Hematopoietic multipotent progenitor cell treated with erythropoietin and hydrocortisone succinate and interleukin-3 and kit ligand, for 17 days (in vitro differentiated cells): ENCODE data around the gene PXDN.

Experiments
- DNase-seq: peaks from one replicate; pipeline ENCODE4 v3.0.0-alpha.2; 2015; ENCODE audit warnings: low spot score

Gene PXDN

DNA sequence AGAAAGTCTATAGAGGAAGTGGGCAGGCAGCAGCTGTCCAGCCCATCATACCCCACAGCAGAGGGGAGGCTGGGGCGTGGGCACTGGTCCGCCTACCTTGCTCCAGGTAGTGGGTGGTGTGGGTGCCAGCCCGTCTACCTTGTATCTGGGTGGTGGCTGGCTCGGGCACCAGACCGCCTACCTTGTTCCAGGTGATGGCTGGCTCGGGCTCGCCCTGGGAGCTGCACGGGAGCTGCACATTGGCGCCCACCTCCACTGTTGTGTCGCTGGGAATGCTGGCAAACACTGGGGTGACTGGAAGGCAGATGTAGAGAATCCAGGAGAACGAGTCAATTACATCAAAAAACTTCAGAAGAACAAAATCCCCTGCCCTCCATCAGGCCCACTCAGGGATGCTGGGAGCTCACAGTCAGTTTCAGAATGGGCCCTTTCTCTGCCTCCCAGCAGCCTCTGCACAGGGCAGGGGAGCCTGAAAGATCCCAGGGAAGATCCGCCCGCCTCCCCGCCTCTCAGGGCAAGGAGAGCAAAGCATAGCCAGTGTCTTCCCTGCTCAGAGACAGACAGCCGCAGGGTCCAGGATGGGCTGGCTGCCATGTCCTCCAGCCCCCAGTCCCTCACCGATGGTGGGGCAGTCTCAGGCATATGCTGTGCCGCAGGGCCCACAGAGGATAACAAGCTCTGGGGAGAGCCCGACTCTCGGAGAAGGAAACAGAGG lies 82.3 kb downstream of the PXDN start:
- DNase-seq = no peak

DNA sequence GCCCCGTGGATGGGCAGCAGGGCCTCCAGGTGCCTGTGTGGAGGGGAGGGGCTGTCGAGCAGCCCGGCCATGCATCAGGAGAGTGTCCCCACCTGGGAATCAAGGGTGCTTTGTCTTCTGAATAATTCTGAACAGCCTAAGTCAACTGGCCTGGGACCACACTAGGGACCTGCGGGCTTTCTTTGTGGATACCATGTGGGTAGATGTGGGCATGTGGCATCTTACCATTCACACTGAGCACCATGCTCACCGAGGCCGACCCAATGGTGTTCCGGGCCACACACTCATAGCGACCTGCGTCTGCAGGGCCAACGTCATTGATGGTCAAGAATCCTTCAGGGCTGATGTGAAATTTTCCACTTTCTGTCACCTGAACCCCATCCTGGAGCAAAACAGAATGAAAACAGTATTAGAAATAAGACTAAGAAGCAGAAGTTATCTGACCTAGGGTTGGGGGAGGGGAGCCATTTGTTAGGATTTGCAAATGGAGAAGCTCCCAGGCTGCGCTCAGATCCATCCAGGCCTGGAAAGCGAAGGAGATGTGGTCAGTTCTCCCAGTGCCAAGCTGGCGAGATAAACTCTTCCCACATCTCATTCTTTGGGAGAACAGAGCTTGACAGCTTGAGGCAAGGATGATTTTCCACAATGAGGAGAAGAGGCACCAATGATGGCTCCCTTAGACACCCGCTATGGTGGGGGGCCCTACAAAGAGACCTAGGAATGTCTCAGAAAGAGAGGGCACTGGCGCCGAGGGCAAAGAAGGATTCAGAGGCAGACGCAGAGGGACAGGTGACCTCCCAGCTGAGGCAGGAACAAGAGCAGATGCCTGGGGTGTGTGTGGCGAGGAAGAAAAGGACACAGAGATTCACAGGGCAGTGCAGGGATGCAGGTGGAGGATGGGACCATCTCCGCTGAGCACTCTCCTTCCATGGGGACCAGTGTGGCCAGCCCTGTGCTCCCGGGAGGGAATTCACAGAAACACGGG lies 83.4 kb downstream of the PXDN start:
- no peak for DNase-seq

DNA sequence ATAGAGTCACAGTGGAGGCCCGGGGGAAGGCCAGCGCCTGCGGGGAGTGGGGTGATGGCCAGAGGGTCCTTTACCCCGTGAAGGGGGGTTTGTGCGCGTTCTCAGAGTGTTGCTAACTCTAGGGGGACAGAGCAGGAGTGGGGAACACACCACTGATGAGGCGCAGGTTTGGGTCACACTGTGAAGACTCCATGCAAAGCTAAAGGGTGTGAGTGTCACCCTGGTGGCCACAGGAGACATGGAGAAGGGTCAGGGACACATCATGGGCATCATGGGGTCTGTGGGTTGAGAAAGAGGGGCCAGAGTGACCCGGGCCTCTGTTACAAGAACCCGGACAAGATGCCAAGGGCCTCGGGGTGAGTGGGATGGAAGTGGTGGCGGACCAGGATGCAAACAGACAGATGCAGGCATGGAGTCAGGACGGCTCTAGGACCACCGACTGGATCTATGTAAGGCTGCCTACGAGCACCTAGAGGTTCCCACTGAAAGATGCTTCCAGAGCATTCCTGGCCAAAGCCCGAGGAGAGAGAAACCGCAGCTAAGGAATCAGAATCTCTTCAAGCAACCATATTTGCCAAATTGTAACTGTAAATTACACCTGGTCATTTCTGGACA lies 84.3 kb downstream of the PXDN start:
- DNase-seq = no peak

DNA sequence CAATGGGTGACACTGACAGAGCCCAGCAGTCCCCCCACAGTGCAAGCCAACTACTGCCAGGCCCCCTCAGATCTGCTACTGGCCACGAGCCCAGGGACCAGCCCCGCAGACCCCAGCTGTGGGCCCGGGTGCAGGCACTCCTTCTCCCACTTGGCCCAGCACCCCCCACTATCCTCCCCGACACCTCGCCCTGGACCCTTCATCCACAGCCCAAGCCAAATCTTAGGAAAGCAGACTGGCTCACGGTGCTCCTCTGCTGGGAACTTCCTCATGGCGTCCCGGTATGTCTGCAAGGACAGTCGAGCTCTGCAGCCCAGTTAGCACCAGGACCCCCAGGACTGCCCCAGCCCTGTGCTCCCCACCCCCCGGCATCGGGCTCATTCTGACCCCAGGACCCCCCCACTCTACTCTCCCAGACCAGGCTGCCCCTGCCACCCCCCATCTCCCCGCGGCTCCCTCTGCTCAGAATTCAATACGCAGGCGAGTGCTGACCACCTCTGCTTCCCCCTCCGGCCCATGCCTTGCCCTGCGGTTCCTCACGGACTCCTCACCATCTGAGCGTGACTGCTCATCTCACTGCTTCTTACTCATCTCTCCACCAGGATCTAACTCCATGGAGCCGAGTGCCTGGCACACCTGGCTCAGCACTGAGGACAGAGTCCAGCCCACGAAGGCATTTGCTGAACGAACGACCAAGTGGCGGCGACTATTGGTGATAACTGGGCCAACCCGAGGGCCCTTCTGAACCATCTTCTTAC lies 85.7 kb downstream of the PXDN start:
- DNase-seq = no peak

DNA sequence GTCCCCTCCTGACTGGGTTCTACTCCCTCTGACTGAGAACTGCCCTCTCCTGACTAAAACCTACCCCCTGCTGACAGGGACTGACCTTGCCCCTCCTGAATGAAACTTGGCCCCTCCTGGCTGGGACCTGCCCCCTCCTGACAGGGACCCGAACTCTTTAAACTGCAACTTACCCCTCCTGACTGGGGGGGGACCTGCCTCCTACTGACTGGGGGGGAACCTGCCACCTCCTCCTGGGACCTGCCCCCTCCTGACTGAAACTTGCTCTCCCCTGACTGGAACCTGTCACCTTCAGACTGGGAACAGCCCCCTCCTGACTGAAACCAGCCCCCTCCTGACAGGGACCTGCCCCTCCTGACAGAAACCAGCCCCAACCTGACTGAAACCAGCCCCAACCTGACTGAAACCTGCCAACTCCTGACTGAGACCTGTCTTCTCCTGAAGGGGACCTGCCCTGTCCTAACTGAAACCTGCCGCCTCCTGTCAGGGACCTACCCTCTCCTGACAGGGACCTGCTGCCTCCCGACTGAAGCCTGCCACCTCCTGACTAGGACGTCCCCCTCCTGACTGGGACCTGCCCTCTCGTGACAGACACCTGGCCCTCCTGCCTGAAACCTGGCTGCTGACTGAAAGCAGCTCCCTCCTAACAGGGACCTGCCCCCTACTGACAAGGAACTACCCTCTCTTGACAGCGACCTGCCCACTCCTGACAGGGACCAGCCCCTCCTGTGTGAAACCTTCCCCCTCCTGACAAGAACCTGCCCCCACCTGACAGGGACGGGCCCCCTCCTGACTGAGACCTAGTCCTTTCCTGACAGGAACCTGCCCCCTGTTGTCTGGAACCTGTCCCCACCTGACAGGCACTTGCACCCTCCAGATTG lies 87.1 kb downstream of the PXDN start:
- DNase-seq = no peak

DNA sequence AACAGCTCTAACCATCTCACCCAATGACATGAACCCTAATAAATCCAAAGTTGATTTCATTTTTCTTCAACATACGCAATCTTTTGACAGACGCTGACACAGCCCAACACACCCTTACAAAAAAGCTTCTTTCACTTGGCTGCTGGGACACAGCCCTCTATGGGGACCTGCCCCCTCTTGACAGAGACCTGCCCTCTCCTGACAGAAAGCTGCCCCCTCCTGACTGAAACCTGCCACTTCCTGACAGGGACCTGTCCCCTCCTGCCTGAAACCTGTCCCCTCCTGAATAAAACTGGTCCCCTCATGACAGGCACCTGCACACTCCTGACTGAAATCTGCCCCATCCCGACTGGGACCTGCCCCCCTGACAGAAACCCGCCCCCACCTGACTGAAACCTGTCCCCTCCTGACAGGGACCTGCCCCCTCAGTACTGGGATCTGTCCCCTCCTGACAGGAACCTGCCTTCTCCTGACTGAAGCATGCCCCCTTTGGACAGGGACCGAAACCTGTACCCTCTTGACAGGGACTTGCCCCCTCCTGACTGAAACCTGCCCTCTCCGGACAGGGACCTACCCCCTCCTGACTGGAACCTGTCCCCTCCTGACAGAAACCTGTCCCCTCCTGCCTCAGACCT lies 87.9 kb downstream of the PXDN start:
- no peak for DNase-seq

DNA sequence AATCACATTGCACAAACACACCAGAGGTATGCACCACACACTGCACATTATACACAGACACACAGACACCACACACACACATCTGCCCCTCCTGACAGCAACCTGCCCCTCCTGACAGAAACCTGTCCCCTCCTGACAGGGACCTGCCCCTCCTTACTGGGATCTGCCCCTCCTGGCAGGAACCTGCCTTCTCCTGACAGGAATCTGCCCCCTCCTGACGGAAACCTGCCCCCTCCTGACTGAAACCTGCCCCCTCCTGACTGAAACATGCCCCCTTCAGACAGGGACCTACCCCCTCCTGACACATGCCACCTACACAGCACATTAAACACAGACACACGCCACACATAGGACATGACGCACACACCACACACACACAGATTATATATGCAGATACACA lies 88.9 kb downstream of the PXDN start:
- DNase-seq = no peak

DNA sequence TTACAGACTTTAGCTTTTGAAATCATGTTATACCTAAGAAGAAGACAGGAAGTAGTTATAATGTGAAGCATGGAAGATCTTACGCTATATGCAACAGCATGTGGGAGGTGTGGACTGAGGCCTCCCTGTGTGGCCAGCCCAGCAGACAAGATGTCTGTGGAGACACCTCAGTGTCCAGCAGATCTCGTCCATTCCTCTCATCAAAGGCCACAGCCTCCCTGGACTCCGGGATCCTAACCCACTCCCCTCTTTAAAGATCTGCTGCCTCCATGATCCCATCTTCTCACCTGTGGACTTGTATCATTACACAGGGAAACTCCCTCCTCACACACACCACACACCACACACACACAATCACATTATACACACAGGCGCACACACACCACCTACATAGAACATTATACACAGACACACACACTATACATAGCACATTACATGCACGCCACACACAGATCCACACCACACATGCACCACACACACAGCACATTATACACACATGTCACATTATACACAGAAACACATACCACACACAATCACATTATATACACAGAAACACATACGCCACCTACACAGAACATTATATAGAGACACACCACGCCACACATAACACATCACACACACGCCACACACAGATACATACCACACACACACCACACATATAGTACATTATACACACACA lies 89.5 kb downstream of the PXDN start:
- DNase-seq = no peak

DNA sequence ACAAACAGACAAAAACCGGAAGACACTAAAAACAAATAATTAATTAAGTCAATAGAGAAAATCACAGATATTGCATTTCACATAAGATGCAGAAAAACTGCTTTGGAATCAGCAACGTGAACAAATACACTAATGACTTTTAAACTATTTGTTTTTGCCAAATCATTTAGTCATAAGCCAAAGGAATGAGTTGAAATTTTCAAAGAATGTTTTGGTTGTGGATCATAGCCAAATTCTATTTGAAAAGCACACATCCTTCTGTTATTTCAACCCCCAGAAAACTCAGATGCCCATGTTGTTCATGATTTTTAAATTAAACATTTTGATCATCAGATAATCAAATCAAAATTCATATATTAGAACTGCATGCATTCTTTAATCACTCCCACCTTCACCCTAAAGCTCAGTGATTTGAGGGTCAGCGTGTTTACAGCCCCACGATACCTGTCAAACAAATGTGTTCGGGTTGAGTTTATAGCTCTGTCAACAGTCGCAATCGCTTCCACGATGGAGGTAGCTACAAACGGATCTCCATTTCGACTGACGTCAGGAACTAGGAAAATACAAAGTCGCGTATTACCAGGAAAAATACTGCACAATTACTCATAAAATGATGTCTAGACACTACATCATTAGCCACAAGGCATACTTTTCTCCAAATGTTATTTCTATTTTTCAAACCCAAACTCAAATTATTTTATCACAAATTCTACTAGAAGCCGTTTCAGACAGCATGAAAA lies 90.2 kb downstream of the PXDN start:
- no peak for DNase-seq

DNA sequence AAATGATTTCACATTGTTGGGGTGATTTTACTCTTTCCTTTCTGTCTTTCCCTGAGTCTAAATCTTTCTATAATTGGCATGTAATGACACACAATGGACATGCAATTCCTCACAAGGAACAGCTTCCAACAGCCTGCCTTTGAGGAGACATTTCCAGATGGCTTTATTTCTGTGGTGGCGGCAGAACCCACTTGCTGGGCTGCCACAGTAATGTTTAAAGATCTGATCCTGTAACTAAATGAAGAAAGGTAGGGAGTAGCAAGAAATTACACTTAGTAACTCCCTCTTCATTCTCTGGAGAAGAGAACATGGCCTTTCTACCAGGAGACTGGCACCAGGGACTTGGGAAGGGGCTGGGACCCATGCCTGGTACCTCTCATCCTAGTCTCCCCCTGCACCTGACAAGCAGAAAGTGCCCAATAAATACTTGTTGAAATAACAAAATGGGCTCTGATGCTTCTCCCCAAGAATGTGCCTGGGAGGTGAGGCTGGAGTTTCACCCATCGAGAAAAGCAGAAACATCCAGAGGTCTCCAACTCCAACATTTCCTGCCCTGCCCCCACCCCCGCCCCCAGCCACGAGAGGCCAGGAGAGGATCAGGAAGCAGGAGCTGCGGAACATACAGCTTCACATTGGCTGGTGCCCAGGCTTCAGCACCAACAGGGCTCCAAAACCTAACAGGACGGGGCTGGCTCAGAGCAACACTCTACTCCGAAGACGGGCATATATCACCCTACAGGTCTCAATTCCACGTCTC lies 92.1 kb downstream of the PXDN start:
- no peak for DNase-seq

DNA sequence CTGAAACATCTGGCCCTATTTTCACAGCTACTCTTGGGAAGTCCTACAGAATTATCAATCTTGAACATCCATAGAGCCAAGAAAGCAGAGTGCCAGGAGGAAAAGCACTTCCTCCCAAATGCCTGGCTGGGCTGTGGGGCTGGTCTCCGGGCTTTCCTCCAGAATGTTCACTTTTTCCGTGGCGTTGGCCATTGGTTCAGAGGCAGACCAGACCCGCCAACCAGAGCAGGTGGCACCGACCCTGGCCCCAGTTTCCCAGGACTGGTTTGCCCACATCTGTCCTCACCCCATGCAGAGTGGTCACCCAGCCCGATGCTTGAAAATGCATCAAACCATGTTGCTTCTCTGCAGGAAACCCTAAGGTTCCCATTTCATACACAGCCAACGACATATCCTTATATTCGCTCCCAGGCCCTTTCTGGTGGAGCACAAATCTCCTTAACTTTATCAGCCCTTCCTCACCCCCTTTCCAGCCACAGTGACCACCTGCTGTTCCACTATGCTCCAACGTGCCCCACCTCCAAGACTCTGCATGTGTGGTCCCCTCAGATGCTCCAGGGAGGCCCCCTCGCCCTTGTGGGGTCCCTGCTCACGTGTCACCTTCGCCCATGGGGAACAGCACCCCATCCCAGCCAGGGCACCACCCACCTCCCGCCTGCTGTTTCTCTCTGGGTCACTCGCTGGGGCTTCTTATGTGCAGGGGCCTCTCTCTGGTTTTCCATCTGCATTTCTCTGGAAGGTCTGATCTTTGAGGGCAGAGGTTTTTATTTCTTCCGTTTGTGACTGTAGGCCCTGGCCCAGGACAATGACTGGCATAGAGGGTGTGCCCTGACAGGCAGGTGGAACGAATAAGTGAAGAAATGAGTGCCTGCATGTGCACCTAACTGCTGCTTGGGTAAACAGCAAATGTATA lies 92.9 kb downstream of the PXDN start:
- DNase-seq = no peak

DNA sequence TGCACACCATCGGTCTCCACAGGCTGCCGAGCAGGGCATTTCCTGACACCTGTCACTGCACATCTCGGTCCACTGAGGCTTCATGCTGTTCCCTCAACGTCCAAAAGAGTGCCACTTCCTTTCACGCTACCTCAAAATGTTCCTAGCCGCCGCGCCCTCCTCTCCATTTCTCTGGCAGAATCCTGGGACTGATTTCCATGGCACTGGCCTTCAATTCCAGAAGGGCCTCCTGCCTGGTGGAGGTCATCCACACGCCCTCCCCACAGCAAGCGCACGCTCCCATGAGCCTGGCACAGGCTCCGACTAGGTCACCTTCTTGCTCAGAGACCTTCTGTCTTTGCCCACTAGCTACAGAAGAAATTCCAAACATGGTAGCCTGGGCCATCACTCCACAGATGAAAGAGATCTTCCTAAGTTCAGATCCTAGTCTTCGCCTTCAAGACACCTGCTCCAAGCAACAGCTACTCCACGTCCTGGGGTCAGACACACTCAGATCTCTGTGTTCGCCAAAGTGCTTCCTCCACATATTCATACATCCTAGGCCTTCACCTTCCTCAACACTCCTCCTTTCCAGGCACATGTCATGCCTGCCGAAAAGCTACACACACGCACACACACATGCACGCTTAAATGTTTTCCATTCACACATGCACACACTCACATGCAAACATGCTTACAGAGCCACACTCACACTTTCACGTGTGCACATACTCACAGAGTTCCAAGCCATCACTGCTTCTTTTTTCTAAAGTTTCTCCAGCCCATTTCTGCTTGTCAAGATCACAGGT lies 94.0 kb downstream of the PXDN start:
- DNase-seq = no peak

DNA sequence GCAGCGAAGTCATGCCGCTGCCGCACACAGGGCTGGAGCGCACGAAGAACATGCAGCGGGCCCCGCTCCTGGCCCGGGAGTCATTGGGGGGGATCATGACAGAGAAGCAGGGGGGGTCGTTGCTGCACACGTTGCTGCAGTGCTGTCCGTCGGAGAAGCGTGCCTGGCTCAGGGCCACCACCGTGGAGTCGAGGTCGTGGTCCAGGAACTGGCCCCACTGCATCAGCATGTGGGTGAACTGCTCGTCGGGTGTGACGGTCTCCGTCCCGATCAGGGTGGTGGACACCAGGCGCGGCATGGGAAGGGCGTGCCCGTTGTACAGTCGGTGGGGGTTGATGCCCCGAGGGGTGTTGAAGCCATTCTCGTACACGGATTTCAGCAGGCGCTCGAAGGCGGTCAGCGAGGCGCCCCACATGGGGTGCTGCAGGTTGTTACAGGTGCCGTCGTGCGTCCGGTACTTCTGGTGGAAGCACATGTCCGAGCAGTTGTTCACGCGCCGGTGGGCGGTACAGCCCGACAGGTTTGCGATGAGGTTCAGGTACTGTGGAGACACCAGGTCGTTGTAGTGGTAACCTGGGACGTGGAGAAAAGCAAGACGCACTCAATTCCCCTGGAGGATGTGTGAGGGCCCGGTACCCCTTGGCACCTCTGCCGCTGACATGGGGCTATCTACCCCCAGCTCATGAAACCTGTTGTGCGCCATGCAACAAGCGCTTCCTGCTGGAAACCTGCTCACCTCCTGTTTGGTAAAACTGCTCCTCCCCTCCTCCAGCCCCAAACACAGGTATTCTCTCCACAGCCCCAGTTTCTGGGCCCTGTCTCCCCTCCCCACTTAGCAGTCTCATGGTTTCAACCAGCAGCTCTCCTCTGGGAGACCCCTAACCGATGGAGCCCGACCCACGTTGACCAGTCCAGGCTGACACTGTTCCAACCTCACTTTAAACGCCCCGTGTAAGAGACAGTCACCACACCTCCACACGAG lies 94.9 kb downstream of the PXDN start:
- no peak for DNase-seq

DNA sequence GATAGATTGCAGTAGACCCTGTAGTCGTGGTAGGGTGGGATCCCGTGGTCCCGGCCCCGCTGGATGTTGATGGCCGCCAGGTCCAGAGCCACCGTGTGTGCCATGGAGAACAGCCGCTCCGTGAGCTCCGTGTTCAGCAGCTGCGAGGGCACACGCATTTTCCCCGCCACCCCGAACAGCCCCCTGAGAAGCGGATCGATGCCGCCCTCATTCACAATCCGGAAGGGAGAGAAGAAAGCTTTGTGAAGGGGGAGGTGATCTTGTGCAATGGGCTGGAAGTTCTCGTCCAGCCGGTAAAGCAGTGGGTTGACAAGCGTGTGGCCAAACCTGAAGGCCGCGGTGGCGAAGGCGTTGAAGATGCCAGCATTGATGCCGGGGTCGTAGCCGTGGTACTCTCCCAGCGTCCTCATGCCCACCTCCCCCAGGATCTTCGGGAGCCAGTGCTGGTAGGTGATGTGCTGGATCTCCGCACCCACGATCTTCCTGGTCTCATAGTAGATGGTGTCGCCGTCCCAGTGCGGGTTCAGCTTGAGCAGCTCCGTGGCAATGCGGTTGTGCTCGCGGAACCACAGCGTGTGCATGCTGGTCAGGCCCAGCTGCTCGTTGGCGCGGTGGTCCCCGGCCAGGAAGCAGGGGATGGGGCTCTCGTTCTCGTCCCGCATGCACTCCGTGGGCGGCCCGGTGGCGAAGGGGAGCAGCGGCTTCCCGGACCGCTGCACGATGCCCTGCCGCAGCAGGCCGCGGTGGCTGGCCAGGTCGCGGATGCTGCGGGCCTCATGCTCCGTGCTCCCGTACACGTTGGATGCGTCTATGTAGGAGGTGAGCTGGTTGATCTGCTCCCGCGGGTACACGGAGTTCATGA lies 95.8 kb downstream of the PXDN start:
- DNase-seq = no peak
